ACHN (cell line): ENCODE results near the gene EFCAB9.

ENCODE experiments used
- DNase-seq: peaks from one replicate; pipeline ENCODE4 v3.0.0-alpha.2; 2015
- in situ Hi-C: cut with HindIII; loops from 2 replicates; pipeline ENCODE4 v1.10.0; 2017; ENCODE audit warnings: low sequenced_read_pairs, low pct_ligation_motif_present, low pct_unique_long_range_greater_than_20kb

The EFCAB9 gene

DNA sequence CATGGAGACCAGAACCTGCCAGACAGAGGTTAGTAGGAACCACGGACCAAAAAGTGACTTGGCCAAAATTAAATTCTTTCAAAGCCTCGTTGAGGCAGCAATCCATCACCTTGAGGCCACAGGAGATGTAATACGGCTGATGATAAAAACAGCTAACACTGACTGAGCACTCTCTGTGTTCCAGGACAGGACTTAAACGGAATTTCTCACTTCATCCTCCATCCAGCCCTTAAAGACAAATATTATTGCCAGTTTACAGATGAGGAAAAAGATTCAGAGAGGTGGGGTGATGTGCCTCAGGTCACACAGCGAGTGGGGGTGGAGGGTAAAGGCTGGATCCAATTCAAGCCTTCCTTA is 31.0 kb upstream of the EFCAB9 start:
- in situ Hi-C loops, result no loop called here
- DNase-seq, result no peak

DNA sequence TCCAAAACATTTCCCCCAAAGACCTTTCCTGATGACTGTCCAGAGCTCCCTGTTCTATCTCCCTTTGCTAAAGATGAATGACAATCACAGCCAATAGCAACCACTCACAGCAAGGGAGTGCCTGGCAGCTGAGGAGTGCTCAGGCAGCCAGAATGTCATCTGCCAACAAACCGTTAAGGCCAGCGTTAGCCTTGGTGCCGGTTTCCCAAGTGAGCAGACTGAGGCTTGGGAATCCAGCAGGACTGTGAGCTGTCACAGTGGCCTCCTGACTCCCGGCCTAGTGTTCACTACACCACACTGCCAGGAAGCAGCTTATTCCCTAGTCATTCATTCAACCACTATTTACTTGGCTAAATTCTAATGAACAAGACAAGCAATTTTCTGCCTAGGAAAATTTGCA is 30.6 kb upstream of the EFCAB9 start:
- in situ Hi-C loops, result no loop called here
- no peak for DNase-seq

DNA sequence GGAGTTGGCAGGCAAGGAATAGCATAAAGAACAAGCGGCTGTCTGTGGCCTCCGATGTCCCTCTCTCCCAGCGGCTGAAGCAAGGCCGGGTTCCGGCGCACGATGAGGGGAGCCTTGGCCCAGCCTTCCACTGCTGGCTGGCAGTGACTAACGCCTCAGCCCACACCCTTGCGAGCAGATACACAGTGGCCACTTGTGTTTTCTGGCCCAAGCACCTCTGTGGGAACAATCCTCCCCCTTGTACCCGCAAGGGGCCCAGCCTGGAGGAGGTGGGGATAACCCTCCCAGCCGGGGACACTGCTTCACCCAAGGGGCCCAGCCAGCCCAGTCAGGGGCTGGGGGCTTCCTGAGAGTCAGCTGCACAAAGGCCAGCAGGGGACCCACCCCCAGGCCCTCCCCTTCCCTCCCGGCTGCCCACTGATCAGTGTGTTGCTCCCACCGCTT is 29.2 kb upstream of the EFCAB9 start:
- in situ Hi-C loops, result no loop called here

GRCh38 chr5:172165465-172165864 is 28.5 kb upstream of the EFCAB9 start:
- no peak for DNase-seq
- in situ Hi-C loops, result no loop called here

More for the DNA sequence above, 29.2 kb upstream of the EFCAB9 start:
- DNase-seq, result no peak

DNA sequence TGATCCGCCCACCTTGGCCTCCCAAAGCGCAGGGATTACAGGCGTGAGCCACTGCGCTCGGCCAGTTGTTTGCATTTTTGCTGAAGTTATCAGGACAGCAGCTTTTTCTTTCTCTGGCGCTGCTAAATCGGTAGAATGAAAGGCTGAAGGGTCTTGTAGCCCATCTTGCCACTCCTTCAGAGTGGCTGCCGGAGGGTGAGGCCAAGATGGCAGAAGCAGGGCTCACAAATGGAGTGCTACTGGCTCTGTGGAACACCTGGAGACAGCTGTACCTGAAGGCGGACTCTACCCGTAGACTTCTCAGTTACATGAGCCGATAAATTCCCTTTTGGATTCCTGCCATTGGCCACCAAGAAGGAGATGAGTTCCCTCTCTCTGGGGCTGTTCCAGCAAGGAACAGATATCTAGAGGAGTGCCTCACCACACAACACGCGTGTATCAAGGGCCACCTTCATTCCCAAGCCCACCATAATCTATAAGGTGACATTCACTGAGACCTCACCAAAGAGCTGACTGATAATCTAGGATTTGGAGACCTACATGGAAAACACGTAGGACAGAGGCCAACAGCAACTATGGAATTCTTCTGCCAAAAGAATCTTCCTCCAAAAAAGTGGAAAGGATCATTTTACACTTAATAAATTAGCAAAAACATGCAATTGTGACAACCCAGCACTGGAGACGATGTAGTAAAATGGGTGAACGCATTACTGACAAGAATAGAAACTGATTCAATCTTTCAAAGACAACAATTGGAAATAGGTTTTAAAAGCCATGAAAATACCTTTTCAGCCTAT is 27.7 kb upstream of the EFCAB9 start:
- in situ Hi-C loops, result no loop called here
- DNase-seq, result no peak

DNA sequence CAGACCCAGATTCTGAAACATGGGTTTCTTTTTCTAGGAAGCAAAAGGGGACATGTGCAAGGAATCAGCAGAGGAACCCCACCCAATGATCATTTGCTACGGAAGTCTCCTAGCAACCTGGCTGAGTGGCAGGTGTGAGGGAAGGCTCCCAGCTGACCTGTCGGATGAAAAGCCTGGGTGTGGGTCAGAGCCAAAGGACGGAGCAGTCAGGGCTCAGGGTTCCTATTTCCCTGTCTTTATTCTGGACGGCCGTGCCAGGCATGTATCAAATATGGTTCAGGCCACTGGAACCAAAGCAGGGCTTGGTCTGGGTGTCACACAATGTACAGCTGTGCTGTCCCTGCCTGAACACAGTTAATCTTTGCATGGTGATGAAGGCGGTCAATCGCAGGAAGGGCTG is 26.1 kb upstream of the EFCAB9 start:
- in situ Hi-C loops, result no loop called here
- no peak for DNase-seq

GRCh38 chr5:172168311-172168710 is 25.7 kb upstream of the EFCAB9 start:
- DNase-seq, result no peak
- in situ Hi-C loops, result no loop called here

GRCh38 chr5:172169216-172169615 is 24.8 kb upstream of the EFCAB9 start:
- no peak for DNase-seq
- in situ Hi-C loops, result no loop called here

DNA sequence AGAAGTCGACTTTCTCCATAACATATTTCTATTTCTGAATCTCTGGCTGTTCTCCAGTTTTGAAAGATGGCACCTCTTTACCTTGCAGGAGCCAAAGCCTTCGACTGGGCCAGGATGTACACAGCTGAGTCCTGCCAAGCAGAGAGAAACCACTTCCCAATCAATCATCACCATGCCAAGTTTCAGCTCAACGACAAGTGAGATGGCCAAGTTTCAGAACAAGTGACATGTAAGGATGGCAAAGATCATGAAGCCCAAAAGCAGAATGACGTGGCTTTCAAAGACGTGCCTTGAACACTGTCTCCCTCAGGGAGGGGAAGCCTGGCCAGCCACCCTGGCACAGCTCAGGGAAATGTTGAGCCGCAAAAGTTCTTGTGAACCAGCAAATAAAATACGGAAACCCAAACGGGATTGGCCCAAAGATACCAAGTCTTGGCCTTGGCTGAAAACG is 23.7 kb upstream of the EFCAB9 start:
- in situ Hi-C loops, result no loop called here

DNA sequence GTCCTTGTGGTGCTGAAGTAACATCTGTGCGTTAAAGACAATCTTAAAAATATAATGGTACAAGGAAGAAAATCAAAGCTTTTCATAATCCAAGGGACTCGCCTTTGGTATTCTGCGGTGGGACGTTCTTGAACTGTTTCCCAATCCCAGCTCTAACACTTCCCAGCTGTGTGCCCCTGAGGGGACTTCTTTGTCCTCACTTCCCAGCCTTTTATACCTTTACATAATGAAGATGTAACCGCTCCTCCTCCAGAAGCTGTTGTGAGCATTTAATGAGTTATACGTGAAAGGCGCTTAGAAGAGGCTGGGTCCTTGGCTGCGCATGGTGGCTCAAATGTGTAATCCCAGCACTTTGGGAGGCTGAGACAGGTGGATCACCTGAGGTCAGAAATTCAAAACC is 22.9 kb upstream of the EFCAB9 start:
- in situ Hi-C loops, result no loop called here
- DNase-seq, result no peak

More for the DNA sequence above, 23.7 kb upstream of the EFCAB9 start:
- no peak for DNase-seq

GRCh38 chr5:172172912-172173563 is 20.9 kb upstream of the EFCAB9 start:
- DNase-seq, result no peak
- in situ Hi-C loops, result no loop called here

- DNase-seq, result no peak
- in situ Hi-C loops, result no loop called here
Observed at GRCh38 chr5:172173564-172174153, 20.3 kb upstream of the EFCAB9 start.

DNA sequence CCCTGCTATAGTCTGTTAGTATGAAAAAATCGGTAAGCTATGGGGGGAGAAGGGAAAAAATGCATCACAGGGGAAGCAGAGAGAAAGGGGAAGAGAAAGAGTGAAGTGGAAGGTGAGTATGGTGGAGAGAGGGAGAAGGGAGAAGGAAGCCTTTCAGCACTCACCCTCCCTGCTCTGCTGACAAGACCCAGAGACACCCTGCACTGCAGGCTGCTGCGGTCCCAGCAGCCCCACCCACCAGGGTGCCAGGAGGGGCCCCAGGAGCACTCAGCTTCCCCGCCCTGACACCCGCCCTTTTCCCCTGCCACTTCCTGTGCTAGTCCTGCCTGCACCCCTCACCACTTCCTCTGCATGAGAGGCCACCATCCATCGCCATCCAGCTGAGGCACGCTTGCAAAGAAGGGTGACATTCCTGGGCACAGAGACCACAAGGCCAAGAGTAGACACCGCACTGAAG is 18.7 kb upstream of the EFCAB9 start:
- no peak for DNase-seq
- in situ Hi-C loops, result no loop called here

DNA sequence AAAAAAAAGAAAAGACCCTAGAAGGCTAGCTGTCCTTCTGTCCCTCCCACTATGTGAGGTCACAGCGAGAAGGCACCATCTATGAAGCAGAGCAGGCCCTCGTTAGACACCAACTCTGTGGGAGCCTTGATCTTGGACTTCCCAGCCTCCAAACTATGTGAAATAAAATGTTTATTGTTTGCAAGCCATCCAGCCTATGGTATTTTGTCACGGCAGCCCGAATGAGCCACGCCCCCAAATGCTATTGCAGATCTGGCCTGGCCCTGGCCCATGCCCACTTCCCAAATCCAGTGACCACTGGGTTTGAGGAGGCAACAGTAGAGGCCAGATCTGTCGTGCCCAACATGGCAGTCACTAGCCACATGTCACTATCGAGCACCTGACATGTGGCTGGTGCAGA is 16.8 kb upstream of the EFCAB9 start:
- no peak for DNase-seq
- in situ Hi-C loops, result no loop called here

DNA sequence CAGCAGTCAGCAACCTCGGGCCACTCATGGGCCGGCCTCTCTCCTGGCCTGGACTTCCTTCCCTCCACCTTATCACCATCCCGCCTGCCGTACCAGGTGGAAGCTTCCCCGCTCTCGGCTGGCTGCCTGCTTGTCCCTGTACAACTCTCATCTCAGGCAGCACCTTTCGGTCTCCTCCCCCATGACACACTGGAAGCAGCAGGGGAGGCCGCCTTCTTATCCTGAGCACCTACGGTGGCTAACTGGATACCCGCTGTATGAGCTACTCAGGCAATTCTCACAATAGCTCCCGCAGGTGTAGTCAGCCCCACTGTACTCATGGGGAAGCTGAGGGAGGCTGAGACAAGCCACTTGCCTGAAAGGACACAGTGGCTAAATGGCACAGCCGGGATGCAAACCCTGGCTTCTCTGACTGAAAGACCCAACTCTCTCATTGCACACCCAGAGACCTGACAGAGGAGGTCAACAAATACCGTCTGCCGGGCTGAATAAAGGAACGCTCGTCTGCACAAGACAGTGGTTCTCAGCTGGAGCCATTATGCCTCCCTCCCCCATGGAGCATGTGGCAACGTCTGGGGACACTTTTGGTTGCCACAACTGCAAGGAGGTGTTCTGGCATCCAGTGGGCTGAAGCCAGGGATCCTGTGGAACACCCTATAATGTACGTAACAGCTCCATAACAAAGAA is 15.5 kb upstream of the EFCAB9 start:
- in situ Hi-C loops, result no loop called here
- DNase-seq, result no peak

DNA sequence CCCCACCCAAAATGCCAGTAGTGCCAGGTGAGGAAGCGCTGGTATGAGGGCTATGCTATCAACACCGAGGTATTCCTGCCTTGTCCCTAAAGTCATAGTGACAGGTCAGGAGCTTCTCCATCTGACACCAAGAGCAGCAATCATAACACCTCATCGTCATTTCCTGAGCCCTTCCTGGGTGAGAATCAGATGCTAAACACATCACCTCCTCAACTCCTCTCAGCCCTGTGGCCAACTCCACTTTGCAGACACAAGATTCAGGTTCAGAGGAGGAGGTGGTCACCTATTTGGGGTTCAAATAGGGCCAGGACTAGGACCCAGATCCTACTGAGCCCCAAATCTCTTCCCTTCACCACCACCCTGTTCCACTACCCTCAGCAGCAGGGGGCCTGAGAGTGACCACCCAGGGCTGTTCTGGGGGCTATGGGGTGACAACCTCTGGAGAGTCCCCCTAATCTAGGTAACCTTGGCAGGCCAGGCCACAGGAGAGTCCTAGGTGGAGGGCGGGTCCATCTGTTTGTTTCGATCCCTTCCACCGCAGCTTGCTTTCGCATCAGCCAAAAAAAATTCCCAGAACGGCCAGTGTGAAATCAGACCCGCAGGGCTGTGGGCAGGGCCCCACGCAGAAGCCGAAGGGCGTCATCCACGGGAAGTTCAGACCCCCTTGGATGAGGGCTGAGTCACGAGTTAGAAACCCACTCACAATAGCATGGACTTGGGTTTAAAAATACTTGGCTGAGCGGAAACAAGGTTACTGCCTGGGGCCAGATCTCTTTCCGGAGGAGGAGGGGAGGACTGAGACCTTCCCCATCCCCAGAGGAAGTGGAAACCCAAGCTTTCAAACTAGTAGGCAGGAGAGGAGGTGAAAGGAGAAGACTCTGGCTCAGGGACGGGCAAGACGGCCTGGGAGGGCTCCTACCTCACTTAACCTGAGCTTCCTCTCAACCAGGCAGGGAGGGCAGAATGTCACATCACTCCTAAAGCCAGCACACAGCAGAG is 14.7 kb upstream of the EFCAB9 start:
- in situ Hi-C loops, result no loop called here
- no peak for DNase-seq

- in situ Hi-C loops, result no loop called here
- DNase-seq, result no peak
Observed at GRCh38 chr5:172180936-172181335, 13.0 kb upstream of the EFCAB9 start.

- in situ Hi-C loops, result no loop called here
- DNase-seq, result no peak
Observed at GRCh38 chr5:172182291-172182690, 11.7 kb upstream of the EFCAB9 start.
